Ecto neural progenitor cell (in vitro differentiated cells): ENCODE data around the gene METTL2A.
"Not testable (repeated sequence)": the region's sequence is repeated elsewhere in the genome, so short reads cannot be mapped to it uniquely, and the experiment has no call there.

Experiments
- DNase-seq: peaks from one replicate; pipeline ENCODE4 v3.0.0-alpha.2; 2018; ENCODE audit warnings: low spot score

The METTL2A gene, protein sequence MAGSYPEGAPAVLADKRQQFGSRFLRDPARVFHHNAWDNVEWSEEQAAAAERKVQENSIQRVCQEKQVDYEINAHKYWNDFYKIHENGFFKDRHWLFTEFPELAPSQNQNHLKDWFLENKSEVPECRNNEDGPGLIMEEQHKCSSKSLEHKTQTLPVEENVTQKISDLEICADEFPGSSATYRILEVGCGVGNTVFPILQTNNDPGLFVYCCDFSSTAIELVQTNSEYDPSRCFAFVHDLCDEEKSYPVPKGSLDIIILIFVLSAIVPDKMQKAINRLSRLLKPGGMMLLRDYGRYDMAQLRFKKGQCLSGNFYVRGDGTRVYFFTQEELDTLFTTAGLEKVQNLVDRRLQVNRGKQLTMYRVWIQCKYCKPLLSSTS

DNA sequence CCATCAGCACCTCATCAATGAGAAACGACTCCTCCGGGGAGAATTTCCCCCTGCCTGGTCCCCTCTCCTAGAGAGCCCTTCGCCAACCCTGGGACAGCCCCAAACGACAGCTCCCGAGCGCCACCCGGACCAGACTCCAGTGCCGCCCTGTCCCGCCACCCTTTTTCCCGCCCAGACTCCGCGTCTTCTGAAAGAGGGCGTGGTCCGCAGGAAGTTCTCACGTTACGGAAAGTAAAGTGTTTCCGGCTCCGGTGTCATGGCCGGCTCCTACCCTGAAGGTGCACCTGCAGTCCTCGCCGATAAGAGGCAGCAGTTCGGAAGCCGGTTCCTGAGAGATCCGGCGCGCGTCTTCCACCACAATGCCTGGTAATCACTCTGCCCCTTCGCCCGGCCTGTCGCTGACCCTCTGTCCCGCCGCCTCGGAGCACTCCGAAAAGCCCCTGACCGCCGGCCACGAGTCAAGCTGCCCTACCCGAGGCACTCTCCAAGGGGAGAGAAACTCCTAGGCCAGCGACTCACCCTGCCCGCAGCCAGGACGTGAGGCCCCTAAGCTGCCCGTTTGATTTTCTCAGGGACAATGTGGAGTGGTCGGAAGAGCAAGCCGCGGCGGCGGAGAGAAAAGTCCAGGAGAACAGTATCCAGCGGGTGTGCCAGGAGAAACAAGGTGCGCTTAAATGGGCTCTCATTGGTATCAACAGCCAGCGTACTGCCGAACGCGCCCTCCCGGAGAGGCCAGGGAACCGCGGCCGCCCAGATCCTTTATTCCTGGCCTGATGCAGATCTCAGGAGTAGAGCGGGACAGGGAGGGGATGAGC lies at the start of gene METTL2A:
METTL2A (plus strand) TSS at position 251 of the 815 bp plus-strand sequence; CDS start at position 257, 6 bp downstream.
- DNase-seq: peak; percentile 95

DNA sequence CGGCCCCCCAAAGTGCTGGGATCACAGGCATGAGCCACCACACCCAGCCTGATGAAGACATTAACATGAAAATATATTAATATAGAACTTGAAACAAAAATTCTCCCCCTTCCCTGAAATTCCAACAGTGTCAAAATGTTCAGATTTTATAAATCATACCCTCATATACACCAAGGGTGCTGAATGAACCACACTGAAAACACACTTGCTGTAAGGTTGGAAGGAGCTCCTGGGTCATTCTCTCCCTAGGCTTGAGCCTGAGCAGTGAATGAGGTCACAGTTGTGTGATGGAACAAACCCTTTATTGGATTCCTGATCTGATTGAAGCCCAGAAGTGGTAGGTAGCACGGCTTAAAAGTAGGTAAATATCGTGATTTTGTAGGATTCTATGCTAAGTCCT lies 43.4 kb upstream of the METTL2A start, which contains the start of gene EFCAB3:
EFCAB3 (plus strand) TSS at position 301 of the 400 bp plus-strand sequence. CDS start 2,427 bp downstream, outside the sequence.
- DNase-seq: no peak

DNA sequence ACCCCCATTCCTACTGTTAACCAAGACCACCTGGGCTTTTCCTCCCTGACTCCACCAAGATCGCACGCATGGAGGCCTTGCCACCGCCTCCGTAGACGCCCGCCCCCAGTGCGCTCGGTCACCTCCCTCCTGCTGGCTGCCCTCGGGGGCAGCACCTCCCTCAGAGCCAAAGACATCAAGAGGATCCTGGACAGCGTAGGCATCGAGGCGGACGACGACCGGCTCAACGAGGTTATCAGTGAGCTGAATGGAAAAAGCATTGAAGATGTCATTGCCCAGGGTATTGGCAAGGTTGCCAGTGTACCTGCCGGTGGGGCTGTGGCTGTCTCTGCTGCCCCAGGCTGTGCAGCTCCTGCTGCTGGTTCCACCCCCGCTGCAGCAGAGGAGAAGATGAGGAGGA lies 42.1 kb upstream of the METTL2A start:
- no peak for DNase-seq

DNA sequence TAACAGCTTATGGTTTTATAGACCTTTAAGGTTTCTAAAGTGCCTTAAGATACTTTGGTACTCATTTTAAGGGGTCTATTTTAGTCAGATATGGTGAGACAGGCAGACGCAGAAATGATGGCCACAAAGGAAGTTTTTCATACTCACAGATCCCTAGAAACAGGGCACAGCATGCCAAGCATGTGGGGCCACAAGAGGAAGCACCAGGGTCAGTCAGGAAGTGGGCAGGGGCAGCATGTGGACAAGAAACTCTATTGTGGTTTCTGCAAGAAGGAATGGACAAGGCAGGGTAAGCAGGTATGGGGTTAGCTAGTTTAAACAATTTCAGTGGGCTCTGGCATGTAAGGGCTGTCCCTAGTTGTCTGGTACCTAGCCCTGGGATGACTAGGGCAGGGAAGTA lies 34.8 kb upstream of the METTL2A start:
- no peak for DNase-seq

DNA sequence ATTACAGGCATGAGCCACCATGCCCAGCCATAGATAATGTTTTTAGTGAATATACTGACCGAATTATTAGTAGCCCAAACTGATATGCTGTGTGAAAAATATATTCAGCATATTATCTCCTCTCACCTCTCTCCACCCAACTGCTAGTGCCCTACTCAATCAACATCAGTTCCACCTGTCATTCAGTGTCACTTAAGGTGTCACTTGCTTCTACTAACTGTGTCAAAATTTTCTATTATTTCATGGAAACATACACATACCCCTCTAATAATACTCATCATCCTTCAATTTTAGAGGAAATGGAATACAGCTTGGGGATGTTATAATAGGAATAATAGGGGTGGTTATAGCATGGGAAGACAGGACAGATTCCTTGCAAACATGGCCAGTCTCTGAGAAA lies 30.8 kb upstream of the METTL2A start:
- DNase-seq: no peak

DNA sequence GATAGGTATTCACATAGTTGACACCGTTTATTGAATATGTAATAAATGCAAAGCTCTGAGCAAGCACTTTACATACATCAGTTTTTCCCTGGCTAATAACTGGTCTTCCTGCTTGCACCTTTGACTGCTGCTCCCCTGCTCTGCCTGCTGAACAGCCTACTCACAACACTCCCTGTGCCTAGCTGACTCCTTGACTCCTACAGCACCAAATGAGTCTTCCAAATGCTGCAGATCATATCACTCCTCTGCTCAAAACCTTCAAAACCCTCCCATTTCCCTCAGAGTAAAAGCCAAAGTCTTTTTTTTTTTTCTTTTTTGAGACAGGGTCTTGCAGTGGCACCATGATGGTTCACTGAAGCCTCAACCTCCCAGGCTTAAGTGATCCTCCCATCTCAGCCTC lies 24.8 kb upstream of the METTL2A start:
- no peak for DNase-seq

DNA sequence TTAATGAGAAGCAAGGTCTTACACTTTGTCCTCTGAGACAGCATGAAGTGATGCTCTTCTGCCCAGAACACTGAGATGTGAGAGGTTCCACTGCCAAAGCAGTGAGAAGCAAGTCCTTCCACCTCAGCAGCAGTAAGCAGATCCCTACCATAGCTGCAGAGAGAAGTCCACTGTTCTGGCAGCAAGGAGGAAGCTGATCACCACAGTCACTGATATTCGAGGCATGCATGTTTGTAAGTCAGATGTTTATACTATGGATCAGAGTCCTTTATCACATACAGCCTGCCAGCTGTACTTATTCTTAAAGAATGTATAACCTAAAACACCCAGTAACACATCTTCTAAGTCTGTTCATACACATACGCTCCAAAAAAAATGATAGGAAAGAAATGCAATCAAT lies 18.2 kb upstream of the METTL2A start:
- no peak for DNase-seq

DNA sequence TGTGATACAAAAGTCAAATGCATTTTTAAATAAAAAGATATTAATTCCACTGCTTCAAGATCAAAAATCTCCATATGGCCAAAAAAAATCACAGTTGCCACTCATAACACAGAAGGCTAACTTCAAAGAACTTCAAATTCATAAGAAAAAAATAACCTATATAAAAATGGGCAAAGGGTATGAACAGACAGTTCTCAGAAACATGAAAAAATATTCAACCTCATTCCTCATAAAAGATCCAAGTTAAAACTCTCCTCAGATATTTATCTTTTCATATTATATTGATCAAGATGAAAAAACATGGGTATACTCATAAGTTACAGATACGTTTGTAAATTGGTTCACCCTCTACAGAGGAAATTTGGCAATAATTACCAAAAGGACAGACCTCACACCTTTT lies 10.6 kb upstream of the METTL2A start:
- not testable (repeated sequence) for DNase-seq

DNA sequence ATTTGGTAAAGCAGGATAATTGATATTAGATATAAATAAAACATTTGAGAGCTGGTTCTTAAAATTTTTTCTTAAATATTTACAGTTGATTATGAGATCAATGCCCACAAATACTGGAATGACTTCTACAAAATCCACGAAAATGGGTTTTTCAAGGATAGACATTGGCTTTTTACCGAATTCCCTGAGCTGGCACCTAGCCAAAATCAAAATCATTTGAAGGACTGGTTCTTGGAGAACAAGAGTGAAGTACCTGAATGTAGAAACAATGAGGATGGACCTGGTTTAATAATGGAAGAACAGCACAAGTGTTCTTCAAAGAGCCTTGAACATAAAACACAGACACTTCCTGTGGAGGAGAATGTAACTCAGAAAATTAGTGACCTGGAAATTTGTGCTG lies 2.5 kb downstream of the METTL2A start:
- not testable (repeated sequence) for DNase-seq

DNA sequence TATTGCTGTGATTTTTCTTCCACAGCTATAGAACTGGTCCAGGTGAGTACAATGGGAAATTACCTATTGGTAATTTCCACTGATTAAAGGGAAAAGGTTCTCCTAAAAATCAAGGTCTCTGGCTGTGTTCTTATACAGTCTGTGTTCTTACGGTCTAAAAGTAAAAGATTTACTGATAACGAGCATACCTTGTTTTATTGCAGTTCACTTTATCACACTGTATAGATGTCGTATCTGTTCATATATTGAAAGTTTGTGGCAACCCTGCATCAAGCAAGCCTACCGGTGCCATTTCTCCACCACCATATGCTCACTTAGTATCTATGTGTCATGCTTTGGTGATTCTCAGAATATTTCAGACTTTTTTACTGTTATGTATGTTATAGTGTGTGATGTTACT lies 11.6 kb downstream of the METTL2A start:
- DNase-seq: not testable (repeated sequence)

DNA sequence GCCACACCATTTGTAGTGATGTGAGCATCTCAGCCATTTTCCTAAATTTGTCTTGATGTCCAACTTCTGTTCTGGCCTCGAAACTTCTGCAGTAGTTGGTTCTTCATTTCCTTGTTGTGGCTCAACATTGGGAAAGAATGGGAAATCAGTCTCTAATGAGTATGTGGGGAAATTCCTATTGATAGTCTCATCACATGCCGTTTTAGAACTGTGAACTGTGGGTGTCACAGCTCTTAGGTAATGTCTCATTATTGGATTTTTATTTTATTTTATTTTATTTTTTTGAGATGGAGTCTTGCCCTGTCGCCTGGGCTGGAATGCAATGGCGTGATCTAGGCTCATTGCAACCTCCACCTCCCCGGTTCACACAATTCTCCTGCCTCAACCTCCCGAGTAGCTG lies 17.5 kb downstream of the METTL2A start:
- not testable (repeated sequence) for DNase-seq

DNA sequence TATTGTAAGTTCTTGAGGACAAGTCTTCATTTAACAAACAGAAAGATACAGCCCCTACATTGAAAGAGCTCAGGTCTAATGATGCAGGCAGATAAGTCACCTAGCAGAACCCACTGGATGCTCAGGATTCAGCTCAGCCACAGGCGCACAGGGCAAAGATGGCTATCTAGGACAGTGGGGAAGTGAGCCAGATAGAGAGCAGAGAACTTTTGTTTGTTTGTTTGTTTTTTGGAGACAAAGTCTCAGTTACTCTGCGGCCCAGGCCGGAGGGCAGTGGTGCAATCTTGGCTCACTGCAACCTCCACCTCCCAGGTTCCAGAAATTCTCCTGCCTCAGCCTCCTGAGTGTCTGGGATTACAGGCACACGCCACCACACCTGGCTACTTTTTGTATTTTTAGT lies 20.4 kb downstream of the METTL2A start:
- DNase-seq: no peak

DNA sequence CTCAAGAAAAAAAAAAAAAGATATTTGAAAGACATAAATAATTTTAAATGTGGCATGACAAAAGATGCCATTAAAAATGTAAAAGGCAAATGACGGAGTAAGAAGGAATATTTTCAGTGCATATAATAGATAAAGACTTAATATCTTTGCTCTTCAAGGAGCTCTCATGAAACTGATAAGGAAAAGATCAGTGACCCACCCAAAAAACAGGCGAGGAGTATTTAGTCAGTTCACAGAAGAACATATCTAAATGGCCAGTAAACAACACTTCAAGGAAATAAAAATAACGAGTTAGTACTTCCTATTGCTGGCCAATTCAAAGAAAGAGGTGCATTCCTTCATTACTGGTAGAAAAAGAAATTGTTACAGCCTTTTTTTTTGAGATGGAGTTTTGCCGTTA lies 22.1 kb downstream of the METTL2A start:
- not testable (repeated sequence) for DNase-seq

DNA sequence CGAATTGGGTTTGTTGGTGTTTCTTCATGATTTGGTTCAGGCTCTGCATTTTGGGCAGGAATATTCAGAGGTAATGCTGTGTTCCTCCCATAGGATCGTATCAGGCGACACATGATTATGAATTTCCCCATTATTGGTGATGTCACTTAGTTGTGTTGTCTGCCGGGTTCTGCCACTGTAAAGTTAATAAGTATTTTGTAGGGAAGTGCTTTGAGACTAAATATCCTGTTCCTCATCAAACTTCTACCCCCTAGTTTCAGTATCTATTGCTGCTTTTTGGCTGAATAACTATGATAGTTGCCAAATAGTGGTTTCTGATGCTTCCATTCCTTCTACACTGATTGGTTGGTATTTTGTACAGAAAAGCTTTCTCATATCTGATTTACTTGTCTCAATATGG lies 28.5 kb downstream of the METTL2A start:
- DNase-seq: not testable (repeated sequence)

DNA sequence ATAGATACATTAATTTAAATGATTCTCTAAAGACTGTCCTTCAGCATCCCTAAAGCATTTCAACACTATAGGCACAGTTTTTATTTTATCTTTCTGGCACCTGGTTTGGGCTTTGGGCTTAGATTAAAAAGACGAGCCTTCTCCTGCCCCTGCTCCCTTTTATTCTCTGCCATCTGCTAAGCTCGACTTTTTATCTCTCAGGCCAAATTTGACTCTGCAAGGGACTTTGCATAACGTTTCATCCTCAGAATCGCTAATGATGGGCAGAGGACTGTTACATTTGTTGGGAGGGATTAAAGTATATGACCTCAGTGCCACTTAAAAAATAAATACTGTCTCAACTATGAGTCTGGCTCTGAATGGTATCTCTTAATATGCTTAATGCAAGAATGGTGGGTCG lies 29.3 kb downstream of the METTL2A start:
- DNase-seq: not testable (repeated sequence)

DNA sequence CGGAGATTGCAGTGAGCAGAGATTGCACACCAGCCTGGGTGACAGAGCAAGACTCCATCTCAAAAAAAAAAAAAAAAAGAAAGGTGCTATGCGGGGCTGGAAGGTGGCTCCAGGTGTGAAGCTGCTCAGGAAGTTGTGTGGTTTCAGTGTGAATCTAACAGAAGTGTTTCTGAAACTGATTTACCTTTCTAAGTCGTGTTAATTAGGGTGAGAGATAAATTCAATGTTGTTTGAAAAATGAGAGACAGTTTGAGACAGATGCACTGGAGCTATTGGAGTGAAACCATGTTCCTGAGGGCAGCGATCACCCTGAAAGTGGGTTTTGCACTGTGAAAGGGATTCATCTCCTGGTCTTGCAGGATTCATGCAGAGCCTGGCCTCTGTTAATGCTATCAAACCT lies 30.0 kb downstream of the METTL2A start:
- DNase-seq: not testable (repeated sequence)

DNA sequence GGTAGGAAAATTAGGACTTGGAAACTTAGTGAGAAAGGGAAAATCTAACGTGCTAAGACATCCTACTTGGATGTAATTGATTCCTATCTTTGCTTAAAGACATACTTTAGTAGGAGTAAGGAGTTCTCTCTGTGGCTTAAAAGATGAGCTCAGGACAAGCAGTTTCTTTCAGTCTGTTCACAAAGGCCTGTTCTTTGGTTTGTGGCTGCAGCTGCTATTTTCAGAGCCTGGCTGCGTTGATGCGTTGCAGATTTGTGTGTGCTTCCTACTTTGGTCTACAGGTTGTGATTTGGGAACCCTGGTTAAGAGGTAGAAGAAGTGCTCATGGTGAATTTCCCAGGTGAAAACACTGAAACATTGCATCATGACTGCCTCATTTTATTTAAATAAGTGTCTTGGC lies 30.4 kb downstream of the METTL2A start:
- not testable (repeated sequence) for DNase-seq

DNA sequence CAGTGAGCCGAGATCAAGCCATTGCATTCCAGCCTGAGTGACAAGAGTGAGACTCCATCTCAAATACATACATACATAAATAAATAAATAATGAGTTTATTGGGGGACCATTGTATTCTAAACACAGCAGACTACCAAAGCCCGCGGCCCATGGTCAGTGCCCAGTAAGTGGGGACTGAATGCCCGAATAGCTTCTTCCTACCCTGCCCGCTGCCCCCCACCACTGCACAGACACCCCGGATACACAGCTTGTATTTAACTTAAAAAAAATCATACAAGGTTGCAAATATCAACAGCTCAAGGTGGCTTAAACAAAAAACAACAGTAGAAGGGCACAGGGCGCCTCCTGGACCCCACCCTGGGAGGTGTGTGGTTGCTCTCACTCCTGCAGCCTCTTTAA lies 32.3 kb downstream of the METTL2A start:
- DNase-seq: no peak

DNA sequence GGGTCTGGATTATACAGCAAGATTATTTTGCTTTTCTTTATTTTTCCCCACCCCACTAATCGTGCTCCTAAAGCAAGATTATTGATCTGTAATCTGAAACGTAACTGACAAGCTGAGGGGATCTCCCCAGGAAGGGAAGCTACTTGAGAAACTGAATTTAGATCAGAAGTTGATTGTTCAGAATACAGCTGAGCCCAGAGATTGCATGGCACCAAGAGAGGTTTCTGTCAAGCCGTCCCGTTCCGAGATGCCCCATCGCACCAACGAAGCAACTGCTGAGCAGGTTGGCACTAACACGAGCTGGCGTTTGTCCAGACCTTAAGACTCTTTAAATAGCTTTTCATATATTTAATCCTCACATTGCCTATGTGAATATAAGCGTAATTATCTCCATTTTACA lies 34.8 kb downstream of the METTL2A start:
- DNase-seq: not testable (repeated sequence)

DNA sequence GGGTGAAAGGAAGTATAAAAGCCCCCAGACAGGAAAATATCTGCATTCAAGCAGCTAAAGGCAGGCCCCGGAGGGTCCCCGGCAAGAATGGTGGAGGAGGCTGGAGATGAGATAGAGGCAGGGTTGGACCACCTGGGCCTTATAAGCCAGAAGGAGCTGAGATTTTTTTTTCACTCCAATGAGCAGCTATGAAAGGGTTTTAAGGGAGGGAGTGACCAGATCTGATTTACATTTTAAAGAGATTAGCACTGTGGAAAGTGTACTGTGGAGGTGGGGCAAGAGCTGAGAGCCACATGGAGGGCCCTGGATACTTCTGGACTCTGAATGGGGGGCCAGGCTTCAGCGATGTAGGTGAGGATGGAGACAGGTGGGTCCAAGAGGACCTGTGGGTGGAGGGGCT lies 40.7 kb downstream of the METTL2A start:
- not testable (repeated sequence) for DNase-seq

DNA sequence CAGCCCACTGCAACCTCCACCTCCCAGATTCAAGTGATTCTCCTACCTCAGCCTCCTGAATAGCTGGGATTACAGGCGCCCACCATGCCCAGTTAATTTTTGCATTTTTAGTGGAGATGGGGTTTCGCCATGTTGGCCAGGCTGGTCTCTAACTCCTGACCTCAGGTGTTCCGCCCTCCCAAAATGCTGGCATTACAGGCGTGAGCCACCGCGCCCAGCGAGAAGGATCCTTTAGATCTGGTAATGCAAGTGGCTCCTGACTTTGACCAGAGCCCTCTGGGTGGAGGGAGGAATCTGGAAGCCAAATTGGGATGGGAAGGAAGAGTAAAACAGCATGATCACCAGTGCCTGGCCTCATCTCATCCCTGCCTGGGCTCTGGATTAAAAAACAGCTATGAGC lies 41.6 kb downstream of the METTL2A start:
- DNase-seq: not testable (repeated sequence)

DNA sequence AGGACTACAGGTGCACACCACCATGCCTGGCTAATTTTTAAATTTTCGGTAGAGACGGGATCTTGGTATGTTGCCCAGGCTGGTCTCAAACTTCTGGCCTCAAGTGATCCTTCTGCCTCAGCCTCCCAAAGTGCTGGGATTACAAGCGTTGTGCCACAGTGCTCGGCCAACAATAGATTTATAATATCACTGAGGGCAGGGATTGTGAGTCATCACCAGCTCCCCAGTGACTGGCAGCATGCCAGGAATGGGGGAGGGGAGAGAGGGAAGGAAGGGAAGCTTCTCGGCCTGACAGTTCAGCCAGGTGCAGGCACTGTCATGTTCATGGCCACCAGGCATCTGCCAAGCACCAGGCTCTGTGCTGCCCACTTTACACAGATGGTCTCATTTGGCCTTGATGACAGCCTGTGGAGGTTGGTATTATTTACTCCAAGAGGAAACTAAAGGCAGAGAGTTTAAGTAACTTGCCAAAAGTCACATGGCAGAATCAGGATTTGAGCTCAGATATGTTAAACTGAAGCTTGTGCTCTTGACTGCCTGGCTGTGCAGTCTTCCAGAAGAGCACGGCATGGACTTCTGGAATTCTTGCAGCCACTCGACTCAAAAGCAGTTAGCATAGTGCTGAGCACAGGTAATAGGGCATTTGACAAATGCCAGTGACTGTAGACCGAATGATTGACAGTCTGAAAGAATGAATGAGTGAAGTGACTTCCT lies 47.1 kb downstream of the METTL2A start:
- DNase-seq: not testable (repeated sequence)
